Activated gamma-delta T cell (primary cell): ENCODE results near the gene MAST1.
"Not testable (repeated sequence)": the region's sequence is repeated elsewhere in the genome, so short reads cannot be mapped to it uniquely, and the experiment has no call there.

Experiments
- DNase-seq: peaks from one replicate; lab custom pipeline; 2025; lab: John Stamatoyannopoulos, UW

Gene MAST1

DNA sequence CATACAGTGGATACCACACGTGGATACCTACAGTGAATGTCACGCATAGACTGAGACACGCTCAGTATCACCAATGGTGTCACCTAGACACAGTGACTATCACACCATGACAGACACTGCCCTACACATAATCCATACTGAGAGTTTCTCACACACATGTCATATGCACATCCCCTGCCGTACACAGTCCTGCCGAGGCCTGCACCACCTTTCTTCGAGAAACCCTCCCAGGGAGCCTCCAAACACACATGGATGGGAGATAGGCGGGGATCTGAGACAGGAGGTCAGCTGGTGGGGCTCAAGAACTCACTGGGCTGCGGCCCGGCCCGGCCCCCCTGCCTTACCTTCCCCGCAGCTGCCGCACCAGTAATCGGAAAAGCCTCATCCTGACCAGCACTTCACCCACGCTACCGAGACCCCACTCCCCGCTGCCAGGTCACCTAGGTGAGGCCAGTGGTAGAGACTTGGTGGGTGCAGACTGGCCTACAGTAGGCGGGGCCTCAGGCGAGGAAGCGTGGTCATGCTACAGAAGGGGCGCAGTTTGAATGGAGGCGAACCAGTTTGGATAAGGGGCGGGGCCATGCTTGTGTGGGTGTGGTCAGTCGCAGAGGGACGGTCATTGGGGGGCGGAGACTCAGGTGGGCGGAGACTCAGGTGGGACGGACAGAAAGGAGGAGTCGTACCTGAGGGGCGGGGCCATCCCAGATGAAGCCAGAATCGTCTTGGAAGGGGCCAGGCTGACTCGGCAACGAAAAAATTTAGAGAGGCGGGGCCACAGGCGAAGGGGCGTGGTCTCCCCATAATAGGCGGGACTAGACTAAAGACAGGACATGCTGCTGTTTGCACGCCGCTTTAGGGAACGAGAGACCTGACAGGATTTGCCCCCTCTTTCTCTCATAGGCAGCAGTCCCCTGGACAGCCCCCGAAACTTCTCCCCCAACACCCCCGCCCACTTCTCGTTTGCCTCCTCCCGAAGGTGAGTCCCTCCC, 2.1 kb downstream of the MAST1 start:
- no peak for DNase-seq

DNA sequence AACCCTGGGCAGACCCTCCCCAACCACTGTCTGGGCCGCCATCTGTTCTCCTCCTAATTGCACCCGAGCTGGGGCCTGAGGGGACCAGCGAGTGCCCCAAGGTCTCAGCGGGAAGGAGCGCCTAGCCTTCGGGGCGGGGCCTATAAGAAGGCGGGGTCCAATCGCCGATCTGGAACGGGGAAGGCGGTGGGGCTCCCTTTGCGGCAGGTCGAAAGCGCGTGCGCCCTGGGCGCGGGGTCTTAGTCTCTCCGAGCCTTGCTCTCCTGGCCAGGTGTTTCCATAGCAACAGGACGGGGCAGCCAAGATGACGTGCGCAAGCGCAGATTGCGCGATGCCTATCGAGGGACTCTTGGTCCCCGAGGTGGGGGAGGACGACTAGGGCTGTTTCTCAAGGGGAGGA, 2.8 kb downstream of the MAST1 start:
- DNase-seq, result no peak

DNA sequence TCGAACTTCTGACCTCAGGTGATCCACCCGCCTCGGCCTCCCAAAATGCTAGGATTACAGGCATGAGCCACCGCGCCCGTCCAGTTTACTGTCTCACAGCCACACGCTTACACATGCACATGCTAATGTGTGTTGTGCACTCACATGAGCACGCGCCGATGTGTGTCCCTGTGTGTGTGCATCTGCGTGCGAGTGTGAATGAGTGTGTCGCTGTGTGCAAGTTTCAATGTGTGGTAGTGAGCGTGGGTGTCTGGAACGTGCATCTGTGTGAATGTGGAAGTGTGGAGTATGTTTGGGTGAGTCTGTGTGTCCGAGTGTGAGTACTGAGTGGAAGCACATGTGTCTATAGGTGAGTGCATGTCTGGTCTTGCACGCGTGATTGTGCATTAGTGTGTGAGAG, 4.2 kb downstream of the MAST1 start:
- DNase-seq, result no peak

DNA sequence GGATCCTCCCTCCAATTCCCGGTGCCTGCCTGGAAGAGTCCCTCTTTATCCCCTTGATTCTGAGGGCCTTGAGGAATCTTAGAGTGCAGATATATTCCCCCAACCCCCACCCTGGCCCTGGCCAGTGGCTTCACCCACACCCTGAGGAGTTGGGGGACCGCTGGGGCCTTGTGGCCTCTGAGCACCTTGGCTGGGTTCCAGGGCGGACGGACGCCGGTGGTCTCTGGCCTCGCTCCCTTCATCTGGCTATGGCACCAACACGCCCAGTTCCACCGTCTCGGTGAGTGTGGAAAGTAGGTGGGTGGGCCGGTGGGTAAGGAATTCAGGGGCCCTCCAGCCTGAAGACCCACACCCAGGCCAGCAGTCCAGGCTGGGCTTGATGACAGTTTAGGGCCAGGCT, 5.0 kb downstream of the MAST1 start:
- no peak for DNase-seq

DNA sequence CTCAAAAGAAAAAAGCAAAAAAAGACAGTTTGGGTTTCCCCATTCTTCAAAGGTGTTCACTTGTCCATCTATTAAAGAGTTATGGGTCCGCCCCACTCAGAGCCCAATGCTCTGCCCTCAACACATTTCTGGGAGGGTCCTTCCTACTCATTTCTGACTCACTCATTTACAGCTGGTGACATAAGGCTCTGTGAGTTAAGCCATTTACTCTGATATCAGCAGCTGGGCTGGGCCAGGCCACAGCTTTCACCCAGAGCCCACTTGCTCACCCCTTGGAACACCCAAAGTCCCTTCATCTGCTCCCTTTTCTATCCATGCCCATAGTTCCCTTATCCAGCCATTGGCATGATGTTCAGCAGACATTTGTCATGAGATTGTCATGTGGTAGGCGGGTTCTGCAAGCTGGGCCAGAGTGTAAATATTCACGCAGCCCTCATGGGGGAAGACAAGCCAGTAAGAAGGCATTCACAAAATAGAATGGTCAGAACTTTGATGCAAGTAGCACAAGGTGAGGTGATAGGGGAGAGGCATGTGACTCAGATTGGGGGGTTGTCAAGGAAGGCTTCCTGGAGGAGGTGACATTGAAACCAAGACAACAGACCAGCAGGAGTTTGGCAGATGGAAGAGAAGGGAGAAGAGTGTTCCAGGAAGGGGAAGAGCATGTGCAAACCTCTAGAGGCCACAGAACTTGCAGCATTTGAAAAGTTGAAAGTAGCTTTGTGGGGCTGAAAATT, 5.9 kb downstream of the MAST1 start:
- no peak for DNase-seq

DNA sequence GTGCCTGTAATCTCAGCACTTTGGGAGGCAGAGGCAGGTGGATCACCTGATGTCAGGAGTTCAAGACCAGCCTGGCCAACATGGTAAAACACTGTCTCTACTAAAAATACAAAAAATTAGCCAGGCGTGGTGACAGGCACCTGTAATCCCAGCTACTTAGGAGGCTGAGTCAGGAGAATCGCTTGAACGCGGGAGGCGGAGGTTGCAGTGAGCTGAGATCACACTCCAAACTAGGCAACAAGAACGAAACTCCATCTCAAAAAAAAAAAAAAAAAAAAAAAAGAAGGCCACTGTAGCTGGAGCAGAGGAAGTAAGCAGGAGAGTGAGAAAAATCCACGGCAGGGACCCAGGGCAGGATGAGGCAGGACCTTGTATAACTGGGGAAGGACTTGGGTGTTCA, 8.3 kb downstream of the MAST1 start:
- DNase-seq, result not testable (repeated sequence)

DNA sequence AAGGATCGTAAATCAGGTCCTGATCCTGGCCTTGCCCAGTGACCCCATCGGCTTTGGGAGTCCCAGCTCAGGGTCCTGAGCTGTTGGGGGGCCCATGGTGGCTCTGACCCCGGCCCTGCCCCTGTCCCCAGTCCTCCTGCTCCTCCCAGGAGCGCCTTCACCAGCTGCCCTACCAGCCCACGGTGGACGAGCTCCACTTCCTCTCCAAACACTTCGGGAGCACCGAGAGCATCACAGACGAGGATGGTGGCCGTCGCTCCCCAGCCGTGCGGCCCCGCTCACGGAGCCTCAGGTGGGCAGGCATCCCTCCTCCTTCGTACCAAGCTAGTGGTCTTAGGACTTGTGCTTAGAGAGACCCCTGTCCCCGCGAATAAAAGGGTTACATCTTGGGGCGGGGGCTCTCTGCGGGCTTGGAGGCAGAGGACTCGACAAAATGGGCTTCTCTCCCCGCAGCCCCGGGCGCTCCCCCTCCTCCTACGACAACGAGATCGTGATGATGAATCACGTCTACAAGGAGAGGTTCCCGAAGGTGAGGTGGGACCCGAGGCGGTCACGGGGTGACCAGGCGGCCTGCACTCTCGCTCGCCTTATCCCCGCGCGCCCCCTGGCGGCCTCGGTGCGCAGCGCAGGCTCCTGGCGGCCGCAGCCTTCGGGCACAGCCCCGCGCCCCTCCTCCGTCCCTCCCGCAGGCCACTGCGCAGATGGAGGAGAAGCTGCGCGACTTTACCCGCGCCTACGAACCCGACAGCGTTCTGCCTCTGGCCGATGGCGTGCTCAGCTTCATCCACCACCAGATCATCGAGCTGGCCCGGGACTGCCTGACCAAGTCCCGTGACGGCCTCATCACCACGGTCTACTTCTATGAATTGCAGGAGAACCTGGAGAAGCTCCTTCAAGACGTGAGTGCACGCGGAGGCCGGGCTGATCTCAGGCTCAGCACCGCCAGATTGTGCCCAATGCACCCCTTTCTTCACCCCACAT, 9.1 kb downstream of the MAST1 start:
- DNase-seq, result peak; percentile 70

DNA sequence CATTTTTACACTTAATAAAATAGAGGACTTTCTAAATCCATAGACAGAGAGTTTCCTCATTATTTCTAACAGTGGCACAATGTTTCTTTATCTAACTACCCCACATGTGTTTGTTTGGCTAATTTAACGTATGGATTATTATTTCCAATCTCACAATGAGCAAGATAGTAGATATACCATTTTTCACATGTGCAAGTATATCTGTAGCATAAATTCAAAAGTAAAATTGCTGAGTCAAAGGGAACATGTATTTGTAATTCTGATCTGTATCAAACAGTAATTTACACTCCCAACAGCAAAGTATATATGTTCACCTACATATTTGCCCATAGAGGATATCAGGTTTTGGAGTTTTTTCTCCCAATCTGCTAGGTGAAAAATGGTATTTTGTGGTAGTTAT, 18.3 kb downstream of the MAST1 start:
- no peak for DNase-seq

DNA sequence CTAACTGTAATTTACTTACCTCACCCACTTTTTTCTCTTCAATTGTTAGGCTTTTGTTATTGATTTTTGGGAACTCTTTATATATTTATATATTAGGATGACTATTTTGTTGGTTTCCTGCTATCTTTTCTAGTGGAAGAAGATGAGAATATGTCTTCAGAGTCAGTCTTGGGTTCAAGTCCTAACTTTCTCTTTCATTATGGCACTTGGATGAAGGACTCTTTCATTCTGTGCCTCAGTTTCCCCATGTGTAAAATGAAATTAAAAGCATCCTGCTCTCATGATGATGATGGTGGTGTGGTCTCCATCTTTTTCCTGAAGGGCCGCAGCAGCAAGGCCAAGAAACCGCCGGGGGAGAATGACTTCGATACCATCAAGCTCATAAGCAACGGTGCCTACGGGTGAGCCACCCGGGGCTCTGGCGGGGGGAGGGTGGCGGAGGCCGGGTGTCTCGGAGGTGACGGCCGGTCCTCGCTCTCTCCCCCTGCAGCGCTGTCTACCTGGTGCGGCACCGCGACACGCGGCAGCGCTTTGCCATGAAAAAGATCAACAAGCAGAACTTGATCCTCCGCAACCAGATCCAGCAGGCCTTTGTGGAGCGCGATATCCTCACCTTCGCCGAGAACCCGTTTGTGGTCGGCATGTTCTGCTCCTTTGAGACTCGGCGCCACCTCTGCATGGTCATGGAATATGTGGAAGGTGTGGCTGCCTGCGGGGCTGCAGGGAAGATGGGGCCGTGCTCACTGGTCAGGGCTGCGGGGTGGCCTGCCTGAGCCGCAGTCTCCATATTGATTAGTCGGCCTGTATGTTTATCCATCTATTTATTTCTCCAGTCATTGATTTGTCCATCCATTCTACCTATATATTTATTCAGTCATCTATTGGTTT, 20.0 kb downstream of the MAST1 start:
- DNase-seq, result no peak

DNA sequence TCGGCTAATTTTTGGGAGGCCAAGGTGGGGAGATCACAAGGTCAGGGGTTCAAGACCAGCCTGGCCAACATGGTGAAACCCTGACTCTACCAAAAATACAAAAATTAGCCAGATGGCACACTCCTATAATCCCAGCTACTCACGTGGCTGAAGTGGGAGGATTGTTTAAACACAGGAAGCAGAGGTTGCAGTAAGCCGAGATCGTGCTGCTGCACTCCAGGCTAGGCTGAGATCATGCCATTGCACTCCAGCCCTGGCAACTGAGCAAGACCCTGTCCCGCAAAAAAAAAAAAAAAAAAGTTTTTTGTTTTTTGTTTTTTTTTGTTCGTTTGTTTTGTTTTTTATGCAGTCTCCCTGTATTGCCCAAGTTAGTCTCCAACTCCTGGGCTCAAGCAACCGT, 21.2 kb downstream of the MAST1 start:
- DNase-seq, result no peak

DNA sequence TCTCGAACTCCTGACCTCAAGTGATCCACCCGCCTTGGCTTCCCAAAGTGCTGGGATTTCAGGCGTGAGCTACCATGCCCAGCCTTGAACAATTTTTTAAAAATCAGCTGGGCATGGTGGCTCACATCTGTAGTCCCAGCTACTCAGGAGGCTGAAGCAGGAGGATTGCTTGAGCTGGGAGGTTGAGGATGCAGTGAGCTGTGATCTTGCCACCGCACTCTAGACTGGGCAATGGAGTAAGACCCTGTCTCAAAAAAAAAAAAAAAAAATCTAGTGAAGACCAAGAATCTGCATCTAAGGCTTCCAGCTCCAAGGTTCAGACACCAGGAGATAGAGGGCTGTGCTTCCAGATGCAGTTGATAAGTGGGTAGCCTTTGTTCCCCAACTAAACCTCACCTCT, 25.8 kb downstream of the MAST1 start:
- no peak for DNase-seq

DNA sequence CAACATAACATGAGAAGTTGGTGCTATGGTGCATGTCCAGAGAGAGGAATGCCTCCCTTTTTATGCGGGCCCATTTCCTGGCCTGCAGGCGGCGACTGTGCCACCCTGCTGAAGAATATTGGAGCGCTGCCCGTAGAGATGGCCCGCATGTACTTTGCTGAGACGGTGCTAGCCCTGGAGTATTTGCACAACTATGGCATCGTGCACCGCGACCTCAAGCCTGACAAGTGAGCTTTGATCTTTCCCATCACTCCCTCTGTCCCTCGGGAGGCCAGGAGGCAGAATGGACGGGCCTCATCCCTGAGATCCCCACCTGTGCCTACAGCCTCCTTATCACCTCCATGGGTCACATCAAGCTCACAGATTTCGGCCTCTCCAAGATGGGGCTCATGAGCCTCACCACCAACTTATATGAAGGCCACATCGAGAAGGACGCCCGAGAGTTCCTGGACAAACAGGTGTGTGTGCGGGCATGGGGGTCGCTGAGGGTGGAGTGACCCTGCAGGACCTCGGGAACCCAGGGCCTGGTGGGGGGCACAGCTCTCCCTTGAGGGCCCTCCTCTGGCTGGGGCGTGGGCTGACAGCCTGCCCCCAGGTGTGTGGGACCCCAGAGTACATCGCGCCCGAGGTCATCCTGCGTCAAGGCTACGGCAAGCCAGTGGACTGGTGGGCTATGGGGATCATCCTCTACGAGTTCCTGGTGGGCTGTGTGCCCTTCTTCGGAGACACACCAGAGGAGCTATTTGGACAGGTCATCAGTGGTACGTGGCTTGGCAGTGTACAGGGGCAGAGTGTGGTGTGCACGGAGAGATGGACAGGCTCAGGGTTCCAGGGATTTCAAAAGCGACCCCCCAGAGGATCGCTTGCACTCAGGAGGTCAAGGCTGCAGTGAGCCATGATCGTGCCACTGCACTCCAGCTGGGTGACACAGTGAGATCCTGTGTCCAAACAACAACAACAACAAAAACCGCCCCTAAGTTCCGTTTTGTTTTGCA, 26.7 kb downstream of the MAST1 start:
- no peak for DNase-seq

DNA sequence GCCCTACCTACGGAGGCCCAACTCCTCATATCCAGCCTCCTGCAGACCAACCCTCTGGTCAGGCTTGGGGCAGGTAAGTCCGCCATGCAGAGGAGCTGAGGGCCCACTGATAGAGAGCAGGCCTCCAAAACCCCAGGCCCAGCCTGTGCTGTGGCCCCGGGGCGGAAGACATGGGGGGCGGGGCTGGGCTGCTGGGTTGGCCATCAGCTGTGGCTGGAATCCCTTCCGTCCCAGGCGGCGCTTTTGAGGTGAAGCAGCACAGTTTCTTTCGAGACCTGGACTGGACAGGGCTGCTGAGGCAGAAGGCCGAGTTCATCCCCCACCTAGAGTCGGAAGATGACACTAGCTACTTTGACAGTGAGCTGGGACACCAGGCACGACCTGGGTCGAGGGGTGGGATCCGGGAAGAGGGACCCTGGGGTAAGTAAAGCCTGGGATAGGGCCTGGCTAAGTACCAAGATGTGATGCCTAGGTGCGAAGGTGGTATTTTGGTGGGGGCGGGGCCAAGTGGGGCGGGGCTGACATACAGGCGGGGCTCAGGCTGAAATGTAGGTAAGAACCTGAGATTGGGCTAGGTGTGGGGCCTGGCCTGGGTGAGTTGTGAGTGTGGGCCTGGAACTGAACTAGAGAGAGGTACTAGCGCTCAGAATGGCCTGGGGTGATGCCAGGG, 27.6 kb downstream of the MAST1 start:
- DNase-seq, result no peak

DNA sequence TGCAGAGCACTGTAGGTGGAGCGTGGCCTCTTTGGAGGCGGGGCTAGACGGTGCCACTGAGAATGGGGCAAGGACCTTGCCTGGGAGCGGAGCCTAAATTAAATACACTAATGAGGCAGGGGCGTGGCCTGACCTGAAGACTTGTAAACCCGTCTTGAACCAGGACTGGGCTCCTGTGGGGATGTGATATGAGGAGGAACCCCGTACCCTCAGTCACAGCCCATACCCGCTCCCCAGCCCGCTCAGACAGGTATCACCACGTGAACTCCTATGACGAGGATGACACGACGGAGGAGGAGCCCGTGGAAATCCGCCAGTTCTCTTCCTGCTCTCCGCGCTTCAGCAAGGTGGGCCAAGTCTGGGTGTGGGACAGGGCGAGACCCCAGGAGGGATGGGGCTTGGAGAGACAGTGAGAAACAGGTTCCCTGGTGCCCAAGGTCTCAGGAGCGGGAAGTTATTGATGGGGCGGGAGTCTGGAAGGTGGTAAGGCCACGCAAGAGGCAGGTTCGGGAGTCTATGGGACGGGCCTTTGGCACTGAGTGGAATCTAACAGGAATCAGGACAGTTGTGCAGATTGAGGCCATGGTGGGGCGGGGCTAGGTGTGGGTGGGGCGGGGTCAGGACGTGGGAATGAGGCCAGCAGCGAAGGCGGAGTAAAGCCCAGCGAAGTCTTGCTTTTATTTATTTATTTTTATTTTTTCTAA, 28.3 kb downstream of the MAST1 start:
- DNase-seq, result no peak

DNA sequence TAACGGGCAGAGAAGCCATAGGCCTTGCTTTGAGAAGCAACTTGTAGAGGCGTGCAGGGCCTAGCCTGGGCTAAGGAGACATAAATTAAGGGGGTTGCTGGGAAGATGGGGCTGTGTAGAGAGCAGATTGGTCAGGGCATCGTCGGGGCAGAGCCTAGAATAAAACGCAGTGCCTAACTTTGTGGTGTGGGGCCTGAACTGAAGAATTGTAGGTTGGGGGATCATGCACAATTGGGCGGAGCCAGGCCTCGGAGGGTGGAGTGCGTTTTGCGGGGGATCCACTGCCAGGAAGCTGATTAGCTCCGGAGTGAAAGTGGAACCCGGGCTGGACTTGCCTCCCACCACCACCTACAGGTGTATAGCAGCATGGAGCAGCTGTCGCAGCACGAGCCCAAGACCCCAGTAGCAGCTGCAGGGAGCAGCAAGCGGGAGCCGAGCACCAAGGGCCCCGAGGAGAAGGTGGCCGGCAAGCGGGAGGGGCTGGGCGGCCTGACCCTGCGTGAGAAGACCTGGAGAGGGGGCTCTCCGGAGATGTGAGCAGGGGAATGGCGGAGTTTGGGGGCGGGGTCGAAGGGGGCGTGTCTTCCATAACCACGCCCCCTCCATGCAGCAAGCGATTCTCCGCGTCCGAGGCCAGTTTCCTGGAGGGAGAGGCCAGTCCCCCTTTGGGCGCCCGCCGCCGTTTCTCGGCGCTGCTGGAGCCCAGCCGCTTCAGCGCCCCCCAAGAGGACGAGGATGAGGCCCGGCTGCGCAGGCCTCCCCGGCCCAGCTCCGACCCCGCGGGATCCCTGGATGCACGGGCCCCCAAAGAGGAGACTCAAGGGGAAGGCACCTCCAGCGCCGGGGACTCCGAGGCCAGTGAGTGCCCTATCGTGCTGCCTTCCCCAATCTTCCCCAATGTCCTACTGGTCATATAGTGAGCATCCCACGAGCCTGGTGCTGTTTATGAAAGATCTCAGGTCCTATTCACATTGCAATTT, 29.1 kb downstream of the MAST1 start:
- DNase-seq, result no peak

DNA sequence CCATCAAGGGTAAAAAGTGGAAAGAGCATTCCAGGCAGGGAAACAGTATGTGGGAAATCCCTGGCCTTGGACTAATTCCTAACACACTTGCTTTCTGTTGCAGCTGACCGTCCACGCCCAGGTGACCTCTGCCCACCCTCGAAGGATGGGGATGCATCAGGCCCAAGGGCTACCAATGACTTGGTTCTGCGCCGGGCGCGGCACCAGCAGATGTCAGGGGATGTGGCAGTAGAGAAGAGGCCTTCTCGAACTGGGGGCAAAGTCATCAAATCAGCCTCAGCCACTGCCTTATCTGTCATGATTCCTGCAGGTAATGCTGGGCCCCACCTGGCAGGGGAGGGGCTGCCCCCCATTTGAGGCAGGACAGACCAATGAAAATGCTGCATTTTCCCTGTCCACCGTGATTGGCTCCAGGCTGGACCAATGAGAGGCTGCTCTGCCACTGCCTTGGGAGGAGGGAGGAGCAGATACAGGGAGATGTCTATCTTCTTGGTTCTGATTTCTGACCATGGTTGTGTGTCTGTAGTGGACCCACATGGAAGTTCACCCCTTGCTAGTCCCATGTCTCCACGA, 30.3 kb downstream of the MAST1 start:
- DNase-seq, result no peak

DNA sequence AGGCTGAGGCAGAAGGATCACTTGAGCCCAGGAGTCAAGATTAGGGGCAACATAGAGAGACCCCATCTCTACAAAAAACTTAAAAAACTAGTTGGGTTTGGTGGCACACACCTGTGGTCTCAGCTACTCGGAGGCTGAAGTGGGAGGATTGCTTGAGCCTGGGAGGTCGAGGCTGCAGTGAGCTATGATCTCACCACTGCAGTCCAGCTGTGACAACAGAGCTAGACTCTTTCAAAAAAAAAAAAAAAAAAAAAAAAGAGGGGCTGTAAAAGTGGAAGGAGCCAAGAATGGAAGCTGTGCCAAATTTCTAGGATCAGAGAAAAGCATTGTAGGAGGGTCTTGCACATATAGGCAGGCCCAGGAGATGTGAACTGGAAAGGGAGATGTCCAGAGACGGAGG, 33.4 kb downstream of the MAST1 start:
- no peak for DNase-seq
